Measurements from ENCODE around the gene PPCS. TPM values are rescaled to one million over a fixed set of nuclear protein-coding genes. Genes with fewer than 3 reads are reported as not detected.

Gene PPCS
- total RNA-seq, 1 experiment from 2014 or later: 36.7 TPM

DNA sequence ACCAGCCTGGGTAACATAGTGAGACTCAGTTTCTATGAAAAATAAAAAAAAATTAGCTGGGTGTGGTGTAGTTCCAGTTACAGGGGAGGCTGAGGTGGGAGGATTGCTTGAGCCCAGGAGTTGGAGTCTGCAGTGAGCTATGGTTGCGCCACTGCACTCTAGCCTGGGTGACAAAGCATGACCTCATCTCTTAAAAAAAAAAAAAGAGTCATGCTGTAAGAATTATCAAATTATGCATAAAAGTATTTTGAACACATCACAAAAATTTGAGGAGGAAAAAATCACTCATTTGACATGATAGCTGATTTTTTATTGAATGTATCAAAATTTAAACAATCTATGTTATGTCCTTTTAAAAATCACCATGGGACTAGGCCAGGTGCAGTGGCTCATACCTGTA is 24.6 kb downstream of the PPCS start:
- Histone ChIP-seq H3K27me3 (ENCODE audit: insufficient read depth, low read length) (no peaks in the 10 kb centered on the region), H2AK5ac (ENCODE audit: insufficient read length, low read length) (no peak overlapping the region), H2AFZ (ENCODE audit: low read length) (no peak overlapping the region), H3K9ac (ENCODE audit: extremely low read depth, insufficient read length, low read length) (no peak overlapping the region), H3K79me2 (ENCODE audit: insufficient read depth, low read length) (no peaks in the 10 kb centered on the region), H2BK20ac (ENCODE audit: low read depth, low read length, poor library complexity, severe bottlenecking) (no peak overlapping the region), H3K56ac (ENCODE audit: insufficient read length, low read depth, low read length) (no peak overlapping the region), H4K8ac (replicated peaks; ENCODE audit: insufficient read length, low read depth, low read length) (no peak overlapping the region), H3K23me2 (ENCODE audit: insufficient read length, low read depth, low read length, poor library complexity, severe bottlenecking) (peaks cover 2% of the 10 kb centered on the region), H2BK5ac (ENCODE audit: insufficient read length, low read length) (no peak overlapping the region), H3K27ac (ENCODE audit: insufficient read length, low read depth, low read length) (no peak overlapping the region), H4K20me1 (ENCODE audit: control insufficient read depth, insufficient read depth, insufficient read length) (no peaks in the 10 kb centered on the region), H4K5ac (ENCODE audit: insufficient read length, low read depth, low read length) (no peak overlapping the region), H3K9me3 (ENCODE audit: control insufficient read depth, low read depth, low read length) (no peaks in the 10 kb centered on the region), H3K18ac (ENCODE audit: insufficient read length, low read depth, low read length) (no peak overlapping the region), H2BK120ac (ENCODE audit: low read depth, low read length, poor library complexity, severe bottlenecking) (no peak overlapping the region), H3K23ac (ENCODE audit: insufficient read length, low read depth, low read length) (no peak overlapping the region), H2BK15ac (ENCODE audit: low read depth, low read length) (no peak overlapping the region), H3K14ac (ENCODE audit: insufficient read depth, low read length) (no peak overlapping the region), H3T11ph (ENCODE audit: low read length) (no peak overlapping the region), H3K4me2 (ENCODE audit: insufficient read depth, insufficient read length, low read length) (no peak overlapping the region), H3K79me1 (ENCODE audit: insufficient read depth, low read depth, low read length, poor library complexity, severe bottlenecking) (no peaks in the 10 kb centered on the region), H2BK12ac (ENCODE audit: insufficient read length, low read depth, low read length) (no peak overlapping the region), H3K4me1 (ENCODE audit: insufficient read depth, low read length) (no peaks in the 10 kb centered on the region), H3K4ac (ENCODE audit: low read depth, low read length) (no peak overlapping the region), H4K91ac (ENCODE audit: insufficient read length, low read depth, low read length) (no peak overlapping the region)
- Mint-ChIP-seq H3K4me1 (peaks cover 3 to 4% of the 10 kb centered on the region in 2 experiments), H3K27ac (no peak overlapping the region; a peak in 1 of 7 replicates), H3K9me3 (no peaks in the 10 kb centered on the region), H3K4me3 (no peak overlapping the region), H3K27me3 (ENCODE audit: low read depth) (no peaks in the 10 kb centered on the region; the same call in 1 of the 2 replicates), H3K36me3 (ENCODE audit: insufficient read depth in 1 of 3, low read depth in 3 of 3) (no peaks in the 10 kb centered on the region)
- TF ChIP-seq, protein P1, sequence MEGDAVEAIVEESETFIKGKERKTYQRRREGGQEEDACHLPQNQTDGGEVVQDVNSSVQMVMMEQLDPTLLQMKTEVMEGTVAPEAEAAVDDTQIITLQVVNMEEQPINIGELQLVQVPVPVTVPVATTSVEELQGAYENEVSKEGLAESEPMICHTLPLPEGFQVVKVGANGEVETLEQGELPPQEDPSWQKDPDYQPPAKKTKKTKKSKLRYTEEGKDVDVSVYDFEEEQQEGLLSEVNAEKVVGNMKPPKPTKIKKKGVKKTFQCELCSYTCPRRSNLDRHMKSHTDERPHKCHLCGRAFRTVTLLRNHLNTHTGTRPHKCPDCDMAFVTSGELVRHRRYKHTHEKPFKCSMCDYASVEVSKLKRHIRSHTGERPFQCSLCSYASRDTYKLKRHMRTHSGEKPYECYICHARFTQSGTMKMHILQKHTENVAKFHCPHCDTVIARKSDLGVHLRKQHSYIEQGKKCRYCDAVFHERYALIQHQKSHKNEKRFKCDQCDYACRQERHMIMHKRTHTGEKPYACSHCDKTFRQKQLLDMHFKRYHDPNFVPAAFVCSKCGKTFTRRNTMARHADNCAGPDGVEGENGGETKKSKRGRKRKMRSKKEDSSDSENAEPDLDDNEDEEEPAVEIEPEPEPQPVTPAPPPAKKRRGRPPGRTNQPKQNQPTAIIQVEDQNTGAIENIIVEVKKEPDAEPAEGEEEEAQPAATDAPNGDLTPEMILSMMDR (conservative IDR thresholded peaks at IDR 0.05): no peak
- no CpG with 5 or more reads among the region's 1 CpG for WGBS (ENCODE audit: extremely low coverage, insufficient read length, low lambda C conversion rate)
- DNase-seq: no peak
